Duodenal mucosa (tissue), 2 donors: Measurements from ENCODE around the gene RCAN3.

Source experiments
- H3K27ac ChIP-seq: one replicate; pipeline ENCODE4 v1.7.0; 2013; ENCODE audit warnings: low read depth, low read length
- H3K27me3 ChIP-seq, 2 donors: one replicate each; pipeline ENCODE4 v1.7.0; 2013; ENCODE audit warnings: low read length in 2 of 2, control low read depth in 1 of 2; ENCODE audit not compliant: insufficient read depth in 2 of 2, control insufficient read depth in 1 of 2
- H3K36me3 ChIP-seq, 2 donors: one replicate each; pipeline ENCODE4 v1.7.0; 2013; ENCODE audit warnings: low read length in 2 of 2, control low read depth in 1 of 2; ENCODE audit not compliant: insufficient read depth in 2 of 2, control insufficient read depth in 1 of 2
- H3K4me1 ChIP-seq, 2 donors: one replicate each; pipeline ENCODE4 v1.7.0; 2013; ENCODE audit warnings: low read length in 2 of 2, control low read depth in 1 of 2; ENCODE audit not compliant: insufficient read depth in 2 of 2, control insufficient read depth in 1 of 2
- H3K4me3 ChIP-seq, 2 donors: one replicate each; pipeline ENCODE4 v1.7.0; 2013; ENCODE audit warnings: low read length in 2 of 2, low read depth in 1 of 2
- H3K9ac ChIP-seq, 2 donors: one replicate each; pipeline ENCODE4 v1.7.0; 2013; ENCODE audit warnings: low read length in 2 of 2, low read depth in 1 of 2
- H3K9me3 ChIP-seq, 2 donors: one replicate each; pipeline ENCODE4 v1.7.0; 2013; ENCODE audit warnings: low read length in 2 of 2, control low read depth in 1 of 2; ENCODE audit not compliant: control insufficient read depth in 1 of 2

Gene RCAN3

GRCh38 chr1:24557220-24557619 lies 54.6 kb downstream of the RCAN3 start:
- Histone ChIP-seq H3K36me3 (no peaks in the 10 kb centered on the region), H3K27me3 (peaks cover 0 to 3% of the 10 kb centered on the region in 2 donors), H3K27ac (no peak overlapping the region), H3K9ac (peak overlapping the region in 1 of 2 donors; percentile 48), H3K4me3 (peak overlapping the region; percentile 56 to 69), H3K4me1 (peaks cover 15 to 29% of the 10 kb centered on the region in 2 donors), H3K9me3 (no peaks in the 10 kb centered on the region)

GRCh38 chr1:24557711-24558131 lies 55.1 kb downstream of the RCAN3 start:
- Histone ChIP-seq H3K4me3 (peak overlapping the region; percentile 5 to 69), H3K27me3 (peaks cover 0 to 3% of the 10 kb centered on the region in 2 donors), H3K4me1 (peaks cover 16 to 25% of the 10 kb centered on the region in 2 donors), H3K27ac (no peak overlapping the region), H3K9me3 (no peaks in the 10 kb centered on the region), H3K36me3 (no peaks in the 10 kb centered on the region), H3K9ac (peak overlapping the region in 1 of 2 donors; percentile 48)

DNA sequence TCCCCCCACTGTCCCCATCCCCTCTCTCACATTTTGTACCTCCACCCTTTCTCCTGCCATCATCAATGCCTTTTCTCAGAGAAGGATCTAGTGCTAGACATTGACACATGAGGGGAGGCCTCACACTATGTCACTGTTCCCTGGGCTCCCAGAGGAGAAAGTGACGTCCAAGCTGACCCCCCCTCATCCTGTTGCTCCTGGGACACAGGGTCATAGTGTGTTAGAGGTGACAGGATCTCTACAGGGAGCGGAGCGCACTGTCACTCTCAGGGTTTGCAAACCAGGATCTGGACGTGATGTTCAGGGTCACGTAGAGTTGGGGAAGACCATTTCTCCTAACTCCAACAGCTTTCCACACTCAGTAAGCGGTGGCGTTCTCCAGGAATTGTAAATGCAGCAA lies 55.8 kb downstream of the RCAN3 start:
- Histone ChIP-seq H3K36me3 (no peaks in the 10 kb centered on the region), H3K27ac (no peak overlapping the region), H3K4me1 (peaks cover 18 to 25% of the 10 kb centered on the region in 2 donors), H3K9me3 (no peaks in the 10 kb centered on the region), H3K4me3 (peak overlapping the region; percentile 5 to 69), H3K9ac (peak overlapping the region in 1 of 2 donors; percentile 48), H3K27me3 (peaks cover 0 to 3% of the 10 kb centered on the region in 2 donors)

GRCh38 chr1:24558902-24559791 lies 56.5 kb downstream of the RCAN3 start:
- H3K4me1 ChIP-seq = peaks cover 18 to 25% of the 10 kb centered on the region in 2 donors
- H3K4me3 ChIP-seq = no peak overlapping the region
- peaks cover 0 to 3% of the 10 kb centered on the region in 2 donors for H3K27me3 ChIP-seq
- no peaks in the 10 kb centered on the region for H3K9me3 ChIP-seq
- no peak overlapping the region for H3K27ac ChIP-seq
- H3K36me3 ChIP-seq = no peaks in the 10 kb centered on the region
- H3K9ac ChIP-seq = no peak overlapping the region

- Histone ChIP-seq H3K27ac (no peak overlapping the region), H3K9me3 (no peaks in the 10 kb centered on the region), H3K4me1 (peaks cover 18 to 25% of the 10 kb centered on the region in 2 donors), H3K4me3 (no peak overlapping the region), H3K9ac (no peak overlapping the region), H3K27me3 (peaks cover 0 to 3% of the 10 kb centered on the region in 2 donors), H3K36me3 (no peaks in the 10 kb centered on the region)
Measured at GRCh38 chr1:24560361-24560760, 57.7 kb downstream of the RCAN3 start.

DNA sequence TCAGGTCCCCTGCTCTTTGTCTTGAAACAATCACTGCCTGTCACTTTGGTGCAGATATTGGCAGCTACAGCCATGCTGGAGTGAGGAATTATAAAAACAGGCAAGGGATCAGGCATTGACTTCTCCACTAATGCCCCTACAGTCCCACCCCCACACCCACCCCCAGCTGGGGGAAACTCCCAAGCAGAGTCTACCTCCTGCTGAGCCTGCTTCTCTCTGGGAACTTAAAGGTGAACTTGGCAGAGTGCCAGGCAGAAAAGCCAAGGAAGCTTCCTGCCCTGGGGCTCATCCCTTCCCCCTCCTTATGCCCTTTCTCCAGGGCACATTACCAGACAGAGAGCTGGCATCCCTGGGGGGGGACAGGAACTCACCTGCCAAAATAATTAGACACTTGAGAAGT lies 60.0 kb downstream of the RCAN3 start:
- Histone ChIP-seq H3K27me3 (no peaks in the 10 kb centered on the region), H3K36me3 (no peaks in the 10 kb centered on the region), H3K9me3 (no peaks in the 10 kb centered on the region), H3K27ac (no peak overlapping the region), H3K4me3 (no peak overlapping the region), H3K9ac (no peak overlapping the region), H3K4me1 (peaks cover 11 to 20% of the 10 kb centered on the region in 2 donors)

DNA sequence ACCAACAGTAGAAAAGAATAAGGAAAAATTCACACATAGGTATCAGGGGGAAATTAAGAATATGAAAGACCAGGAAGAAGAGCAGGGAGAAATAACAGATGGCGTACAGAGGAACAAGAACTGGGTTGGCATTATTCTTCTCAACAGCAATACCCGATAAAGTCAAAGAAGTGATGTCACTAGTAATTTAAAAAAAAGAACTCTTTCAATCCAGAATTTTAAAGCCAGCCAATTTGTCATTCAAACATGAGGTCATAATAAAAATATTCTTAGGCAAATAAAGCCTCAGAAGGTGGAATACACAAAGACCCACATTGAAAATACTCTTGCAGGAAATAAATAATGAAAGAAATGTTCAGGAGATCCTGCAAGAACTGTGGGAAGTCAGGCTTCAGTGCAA lies 62.1 kb downstream of the RCAN3 start:
- Histone ChIP-seq H3K9me3 (no peaks in the 10 kb centered on the region), H3K9ac (no peak overlapping the region), H3K4me1 (peaks cover 8 to 21% of the 10 kb centered on the region in 2 donors), H3K4me3 (no peak overlapping the region), H3K27ac (no peak overlapping the region), H3K36me3 (no peaks in the 10 kb centered on the region), H3K27me3 (no peaks in the 10 kb centered on the region)

GRCh38 chr1:24566236-24566867 lies 63.7 kb downstream of the RCAN3 start:
- H3K27ac ChIP-seq = no peak overlapping the region
- no peaks in the 10 kb centered on the region for H3K36me3 ChIP-seq
- no peaks in the 10 kb centered on the region for H3K9me3 ChIP-seq
- H3K27me3 ChIP-seq = no peaks in the 10 kb centered on the region
- no peak overlapping the region for H3K9ac ChIP-seq
- peaks cover 8 to 21% of the 10 kb centered on the region in 2 donors for H3K4me1 ChIP-seq
- H3K4me3 ChIP-seq = no peak overlapping the region

- H3K9ac ChIP-seq = peak overlapping the region in 1 of 2 donors; percentile 22
- no peaks in the 10 kb centered on the region for H3K27me3 ChIP-seq
- peaks cover 8 to 15% of the 10 kb centered on the region in 2 donors for H3K4me1 ChIP-seq
- H3K4me3 ChIP-seq = no peak overlapping the region
- no peaks in the 10 kb centered on the region for H3K9me3 ChIP-seq
- no peaks in the 10 kb centered on the region for H3K36me3 ChIP-seq
- no peak overlapping the region for H3K27ac ChIP-seq
Measured at GRCh38 chr1:24567792-24568388, 65.3 kb downstream of the RCAN3 start.

DNA sequence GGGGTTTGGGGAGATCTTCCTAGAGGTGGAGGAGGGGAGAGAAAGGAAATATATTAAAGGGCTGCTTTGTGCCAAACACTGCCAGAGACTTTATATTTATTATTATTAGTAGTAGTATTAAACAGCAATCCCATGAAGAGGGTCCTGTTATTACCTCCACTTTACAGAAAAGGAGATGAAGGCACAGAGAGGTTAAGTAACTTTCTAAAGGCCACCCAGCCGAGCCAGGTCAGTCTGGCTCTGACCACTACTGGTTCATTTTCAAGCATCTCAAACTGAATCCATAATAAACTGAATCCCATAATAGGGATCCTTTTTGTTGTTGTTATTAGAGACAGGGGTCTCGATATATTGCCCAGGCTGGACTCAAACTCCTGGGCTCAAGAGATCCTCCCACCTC lies 65.8 kb downstream of the RCAN3 start:
- Histone ChIP-seq H3K9me3 (no peaks in the 10 kb centered on the region), H3K27ac (no peak overlapping the region), H3K9ac (peak overlapping the region in 1 of 2 donors; percentile 22), H3K4me3 (no peak overlapping the region), H3K36me3 (no peaks in the 10 kb centered on the region), H3K27me3 (no peaks in the 10 kb centered on the region), H3K4me1 (peaks cover 8 to 15% of the 10 kb centered on the region in 2 donors)
